ENCODE results near the gene LRRN2.

- TF ChIP-seq POLR2A (IDR thresholded peaks at IDR 0.05; ENCODE audit: low read depth, low read length) (no peak), POLR2AphosphoS5 (IDR thresholded peaks at IDR 0.05; ENCODE audit: low read depth, low read length) (no peak), SPI1 (IDR thresholded peaks at IDR 0.05; ENCODE audit: low read depth, low read length) (no peak)
These were observed 40.9 kb upstream of the LRRN2 start for GRCh38 chr1:204726478-204726877.

All from GM12891 (cell line).